Loucy (cell line): Measurements from ENCODE around the gene SCRN1.

Experiments used
- H2AFZ ChIP-seq: fragments of 200-600 bp; sonication (generic); 2 replicates; pipeline ENCODE4 v1.6.0; 2016; ENCODE audit warnings: antibody characterized with exemption, mild to moderate bottlenecking, low read length, moderate library complexity
- H3F3A ChIP-seq: fragments of 200-600 bp; 2 replicates; pipeline ENCODE4 v1.6.0; 2016; ENCODE audit warnings: antibody characterized with exemption, low read depth, mild to moderate bottlenecking
- H3K27me3 ChIP-seq: fragments of 200-600 bp; sonication (generic); 2 replicates; pipeline ENCODE4 v1.6.1; 2014; ENCODE audit warnings: low read length, mild to moderate bottlenecking; ENCODE audit not compliant: insufficient read depth, poor library complexity, severe bottlenecking
- H3K36me3 ChIP-seq: fragments of 200-600 bp; sonication (generic); 2 replicates; pipeline ENCODE4 v1.6.1; 2016; ENCODE audit warnings: low read length; ENCODE audit not compliant: insufficient read depth
- H3K4me1 ChIP-seq: fragments of 200-600 bp; sonication (generic); 2 replicates; pipeline ENCODE4 v1.5.1; 2014; ENCODE audit warnings: low read length, mild to moderate bottlenecking; ENCODE audit not compliant: insufficient read depth, poor library complexity, severe bottlenecking
- H3K4me2 ChIP-seq: fragments of 200-600 bp; sonication (generic); 2 replicates; pipeline ENCODE4 v1.6.0; 2014; ENCODE audit warnings: antibody characterized with exemption, low read length, low read depth, mild to moderate bottlenecking; ENCODE audit not compliant: poor library complexity, severe bottlenecking
- H3K4me3 ChIP-seq: fragments of 200-600 bp; sonication (generic); 2 replicates; pipeline ENCODE4 v1.5.1; 2014; ENCODE audit warnings: low read length, mild to moderate bottlenecking, mixed read lengths; ENCODE audit not compliant: poor library complexity, severe bottlenecking
- H3K79me2 ChIP-seq: fragments of 200-600 bp; sonication (generic); 2 replicates; pipeline ENCODE4 v1.6.1; 2014; ENCODE audit warnings: low read length; ENCODE audit not compliant: insufficient read depth
- H3K9ac ChIP-seq: fragments of 200-600 bp; sonication (generic); 2 replicates; pipeline ENCODE4 v1.6.0; 2014; ENCODE audit warnings: mild to moderate bottlenecking, low read depth, low read length, moderate library complexity; ENCODE audit not compliant: poor library complexity, severe bottlenecking
- H3K9me2 ChIP-seq: fragments of 200-600 bp; sonication (generic); replicated peaks from 2 replicates; pipeline ENCODE4 v1.6.1; 2016; ENCODE audit warnings: low read depth, low read length, mixed read lengths
- H3K9me3 ChIP-seq: fragments of 200-600 bp; sonication (generic); 2 replicates; pipeline ENCODE4 v1.6.1; 2014; ENCODE audit warnings: mild to moderate bottlenecking, antibody characterized with exemption, low read length, low read depth; ENCODE audit not compliant: insufficient read depth
- H4K20me1 ChIP-seq: fragments of 200-600 bp; sonication (generic); 2 replicates; pipeline ENCODE4 v1.6.0; 2014; ENCODE audit warnings: antibody characterized with exemption, low read length, mild to moderate bottlenecking; ENCODE audit not compliant: insufficient read depth, poor library complexity, severe bottlenecking
- CTCF ChIP-seq: fragments of 200-600 bp; sonication (generic); conservative IDR thresholded peaks from 2 replicates; pipeline ENCODE4 v1.5.1; 2014; ENCODE audit warnings: mild to moderate bottlenecking, antibody characterized with exemption, low read length
- EZH2phosphoT487 ChIP-seq: fragments of 200-600 bp; IDR thresholded peaks from 2 replicates; pipeline ENCODE4 v1.6.1; 2018; ENCODE audit warnings: antibody characterized with exemption, mild to moderate bottlenecking, moderate library complexity, borderline replicate concordance

The SCRN1 gene

GRCh38 chr7:29924684-29925083, 64.9 kb downstream of the SCRN1 start:
- Histone ChIP-seq H3K9me3 (no peaks in the 10 kb centered on the region), H4K20me1 (no peaks in the 10 kb centered on the region), H3K9me2 (no peaks in the 10 kb centered on the region), H3K36me3 (no peaks in the 10 kb centered on the region), H3K9ac (no peak overlapping the region), H3K4me3 (no peak overlapping the region), H2AFZ (no peak overlapping the region), H3F3A (no peaks in the 10 kb centered on the region), H3K79me2 (no peaks in the 10 kb centered on the region), H3K4me2 (no peak overlapping the region), H3K4me1 (no peaks in the 10 kb centered on the region), H3K27me3 (no peaks in the 10 kb centered on the region)
- TF ChIP-seq EZH2phosphoT487 (no peak), CTCF (no peak)

- Histone ChIP-seq H3K9me3 (no peaks in the 10 kb centered on the region), H3K27me3 (no peaks in the 10 kb centered on the region), H2AFZ (no peak overlapping the region), H3K9me2 (no peaks in the 10 kb centered on the region), H3K9ac (no peak overlapping the region), H3K36me3 (no peaks in the 10 kb centered on the region), H3K79me2 (no peaks in the 10 kb centered on the region), H3F3A (no peaks in the 10 kb centered on the region), H3K4me2 (no peak overlapping the region), H3K4me3 (no peak overlapping the region), H4K20me1 (no peaks in the 10 kb centered on the region), H3K4me1 (no peaks in the 10 kb centered on the region)
- peak; percentile 21; the same call in 1 of the 2 replicates for TF ChIP-seq CTCF
- TF ChIP-seq EZH2phosphoT487 = no peak
Measured at GRCh38 chr7:29924006-29924405, 65.6 kb downstream of the SCRN1 start.

DNA sequence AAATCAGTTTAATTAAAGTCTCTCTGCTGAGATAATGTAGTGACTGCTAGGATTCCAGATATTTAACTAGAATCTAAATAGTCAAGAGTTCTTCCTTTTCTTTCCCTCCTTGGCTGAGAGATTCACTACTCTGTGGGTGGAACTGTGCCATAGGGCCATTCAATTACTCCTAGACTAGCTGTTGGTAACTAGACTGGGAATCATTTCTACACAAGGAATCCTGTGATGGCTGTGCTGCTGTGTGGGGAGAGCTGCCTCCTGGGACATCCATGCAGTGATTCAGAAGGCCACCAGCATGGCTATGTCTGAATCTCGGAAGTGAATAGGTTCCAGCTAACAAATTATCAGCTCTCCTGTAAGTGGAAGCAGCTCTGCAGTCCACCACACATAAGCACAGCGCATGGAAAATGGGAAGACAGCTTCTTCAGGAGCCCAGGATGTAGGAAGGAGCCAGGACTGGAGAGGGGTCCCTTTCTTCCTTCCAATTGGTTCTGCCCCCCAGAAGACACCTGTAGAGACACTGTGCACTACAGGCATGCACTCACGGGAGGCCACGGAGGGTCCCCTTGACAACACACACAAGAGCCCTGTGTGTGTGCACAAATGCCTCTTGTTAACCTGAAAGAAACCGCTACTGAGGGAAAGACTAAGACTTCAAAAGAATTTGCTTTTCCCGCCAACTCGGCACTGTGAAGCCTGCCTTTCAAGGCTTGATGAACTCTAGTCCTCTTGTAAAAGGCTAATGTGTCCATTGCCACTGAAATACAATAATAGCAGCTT, 66.5 kb downstream of the SCRN1 start:
- no peaks in the 10 kb centered on the region for H4K20me1 ChIP-seq
- H3K9me3 ChIP-seq = no peaks in the 10 kb centered on the region
- H3K36me3 ChIP-seq = no peaks in the 10 kb centered on the region
- no peak overlapping the region for H3K4me3 ChIP-seq
- TF ChIP-seq CTCF (no peak), EZH2phosphoT487 (no peak)
- H3K4me1 ChIP-seq = no peaks in the 10 kb centered on the region
- no peak overlapping the region for H3K4me2 ChIP-seq
- no peak overlapping the region for H2AFZ ChIP-seq
- no peaks in the 10 kb centered on the region for H3K9me2 ChIP-seq
- no peak overlapping the region for H3K9ac ChIP-seq
- no peaks in the 10 kb centered on the region for H3K79me2 ChIP-seq
- H3K27me3 ChIP-seq = no peaks in the 10 kb centered on the region
- no peaks in the 10 kb centered on the region for H3F3A ChIP-seq
